K562 (cell line): ENCODE data around the gene CNTN3. TPM values are rescaled to one million over a fixed set of nuclear protein-coding genes. Genes with fewer than 3 reads are reported as not detected.

ENCODE experiments used
- ATAC-seq: fragments of 200-7000 bp; cut with Tn5 transposase; 3 replicates; pipeline ENCODE4 v1.9.1; 2020; ENCODE audit warnings: moderate library complexity
- BruUV-seq: library from RNA; stranded (reverse); fragments of 400-500 nt; replicated peaks from 2 replicates; lab custom pipeline; 2021; lab: Mats Ljungman, UMichigan
- CTCF ChIA-PET: fragments of 300-600 bp; formaldehyde crosslinking; extraction: SDS; loops from one replicate; lab custom pipeline; 2021; ENCODE audit warnings: low intra/inter-chr PET ratio; lab: Yijun Ruan, JAX
- POLR2A ChIA-PET: fragments of 300-600, 350-650 bp; sonication (Branson Sonifier 250); formaldehyde crosslinking; extraction: SDS; loops from one replicate; lab custom pipeline; 2021; ENCODE audit warnings: antibody characterized with exemption, inconsistent platforms; lab: Yijun Ruan, JAX
- DNase-seq, 4 experiments: peaks; one replicate each; pipeline versions ENCODE4 v3.0.0 to v3.0.0-alpha.2; 2011 to 2018; ENCODE audit warnings: low spot score in 3 of 4, mixed read lengths in 3 of 4; ENCODE audit errors: extremely low read depth in 1 of 4
- FAIRE-seq: peaks from 2 replicates; lab custom pipeline; 2011; peaks lifted over from hg19 to GRCh38; lab: Jason Lieb, UNC
- H2AFZ ChIP-seq: 2 replicates; pipeline ENCODE4 v1.6.0; 2011; ENCODE audit warnings: low read depth, low read length, control low read depth, inconsistent platforms
- H3K27ac ChIP-seq: fragments of 200-600 bp; 3 replicates; pipeline ENCODE4 v1.8.0; 2011; ENCODE audit warnings: low read depth, mild to moderate bottlenecking, control low read depth, inconsistent platforms, low read length, moderate library complexity, mixed read lengths; ENCODE audit errors: extremely low read depth
- H3K27me3 ChIP-seq, 2 experiments: fragments of 300-600 bp in 1 of 2; 2 replicates in 1 of 2; 3 replicates in 1 of 2; pipeline versions ENCODE4 v1.6.0 to v1.8.0; 2011; ENCODE audit warnings: inconsistent platforms in 2 of 2, low read length in 2 of 2, mild to moderate bottlenecking in 1 of 2, mixed read lengths in 1 of 2, moderate library complexity in 1 of 2; ENCODE audit not compliant: control insufficient read depth in 2 of 2, insufficient read depth in 2 of 2
- H3K36me3 ChIP-seq: fragments of 300-600 bp; 3 replicates; pipeline ENCODE4 v1.8.0; 2011; ENCODE audit warnings: mild to moderate bottlenecking, low read length, inconsistent platforms; ENCODE audit not compliant: control insufficient read depth, insufficient read depth
- H3K4me1 ChIP-seq, 2 experiments: fragments of 200-600 bp in 1 of 2; replicated peaks in 1 of 2; 2 replicates in 1 of 2; 3 replicates in 1 of 2; pipeline versions ENCODE4 v1.5.1 to v1.8.0; 2011; ENCODE audit warnings: inconsistent platforms in 2 of 2, low read length in 2 of 2, mild to moderate bottlenecking in 1 of 2, mixed read lengths in 1 of 2, moderate library complexity in 1 of 2; ENCODE audit not compliant: control insufficient read depth in 2 of 2, insufficient read depth in 2 of 2
- H3K4me2 ChIP-seq: 2 replicates; pipeline ENCODE4 v1.6.1; 2011; ENCODE audit warnings: low read length, control low read depth, inconsistent platforms, mixed read lengths; ENCODE audit not compliant: insufficient read depth
- H3K4me3 ChIP-seq: fragments of 200-600 bp; sonication (generic), shearing (Covaris generic); 2 replicates; pipeline ENCODE4 v1.5.1; 2016; ENCODE audit warnings: control low read depth, inconsistent platforms
- H3K79me2 ChIP-seq: fragments of 200-600 bp; 3 replicates; pipeline ENCODE4 v1.8.0; 2011; ENCODE audit warnings: low read length, inconsistent platforms; ENCODE audit not compliant: control insufficient read depth, insufficient read depth
- H3K9ac ChIP-seq, 2 experiments: 2 replicates each; pipeline versions ENCODE4 v1.6.0 to v1.6.1; 2011; ENCODE audit warnings: low read depth in 2 of 2, low read length in 2 of 2, control low read depth in 1 of 2, inconsistent platforms in 1 of 2, mild to moderate bottlenecking in 1 of 2, mixed read lengths in 1 of 2; ENCODE audit not compliant: insufficient read depth in 1 of 2
- H3K9me1 ChIP-seq: one replicate; pipeline ENCODE4 v1.6.0; 2011; ENCODE audit warnings: inconsistent platforms, mild to moderate bottlenecking, low read length, moderate library complexity; ENCODE audit not compliant: control insufficient read depth, insufficient read depth
- H3K9me3 ChIP-seq: replicated peaks from 2 replicates; pipeline ENCODE4 v1.5.1; 2011; ENCODE audit warnings: low read depth, low read length, inconsistent platforms; ENCODE audit not compliant: control insufficient read depth, insufficient read depth
- H4K20me1 ChIP-seq: replicated peaks from 2 replicates; pipeline ENCODE4 v1.6.1; 2011; ENCODE audit warnings: low read length, inconsistent platforms, mixed read lengths; ENCODE audit not compliant: control insufficient read depth, insufficient read depth
- CBFB ChIP-seq: sonication (generic); formaldehyde crosslinking; IDR thresholded peaks from 2 replicates; pipeline ENCODE4 v1.4.0; 2020; ENCODE audit warnings: mild to moderate bottlenecking, missing genetic modification reagents
- FOXA1 ChIP-seq: fragments of 450-650 bp; IDR thresholded peaks from 2 replicates; pipeline ENCODE4 v1.6.1; 2016; ENCODE audit warnings: mild to moderate bottlenecking, borderline replicate concordance
- HDAC6 ChIP-seq: IDR thresholded peaks from 2 replicates; pipeline ENCODE4 v1.6.1; 2012; ENCODE audit warnings: low read depth, mild to moderate bottlenecking, control low read depth, inconsistent platforms, low read length, moderate library complexity
- MAFK ChIP-seq: IDR thresholded peaks from 2 replicates; pipeline ENCODE4 v1.6.1; 2011; ENCODE audit warnings: low read length, improper control_type of control experiment
- PPARD ChIP-seq: fragments of 250-450 bp; sonication (Bioruptor Pico); IDR thresholded peaks from 2 replicates; pipeline ENCODE4 v1.8.0; 2022; ENCODE audit warnings: inconsistent platforms, mild to moderate bottlenecking, moderate library complexity
- SP1 ChIP-seq: sonication (generic); formaldehyde crosslinking; IDR thresholded peaks from 2 replicates; pipeline ENCODE4 v1.8.1; 2022; ENCODE audit warnings: mild to moderate bottlenecking, missing genetic modification reagents
- ZBTB40 ChIP-seq, 2 experiments: fragments of 450-650 bp in 1 of 2; sonication (generic) in 1 of 2; formaldehyde crosslinking in 1 of 2; IDR thresholded peaks; 2 replicates each; pipeline versions ENCODE4 v1.7.1 to v1.9.0; 2016 to 2022; ENCODE audit warnings: inconsistent platforms in 1 of 2, mild to moderate bottlenecking in 1 of 2, missing genetic modification reagents in 1 of 2
- WGBS: fragments of 100-300 bp; shearing (Covaris generic); methylation state at CpG from one replicate; pipeline ENCODE4 v1.1.6; 2016; ENCODE audit warnings: low coverage, mixed read lengths; ENCODE audit not compliant: insufficient coverage; ENCODE audit errors: missing lambda C conversion rate; 5-methylcytosine and 5-hydroxymethylcytosine counted together
- in situ Hi-C: fragments of 300-500 bp; cut with MboI; formaldehyde crosslinking; loops from 4 replicates; pipeline ENCODE4 v1.15.0; 2018; ENCODE audit warnings: inconsistent platforms, mixed read lengths
- intact Hi-C: fragments of 100-400 bp; cut with micrococcal nuclease; formaldehyde crosslinking; loops from 2 replicates; pipeline ENCODE4 v1.14.2; 2022
- polyA plus RNA-seq, 8 experiments: library from polyadenylated mRNA; depleted of rRNA in 4 of 8; stranded (reverse) in 5 of 8; unstranded in 3 of 8; fragments of >200 nt; fragmentation: Nextera tagmentation in 2 of 8; fragmentation: Illumina TruSeq in 1 of 8; extraction: Ambion mirVana in 2 of 8; extraction: Trizol in 1 of 8; gene quantifications; 2 replicates each; pipeline versions ENCODE4 v1.2.1 to v1.2.3, GENCODE V29; 2011 to 2014; ENCODE audit warnings: inconsistent platforms in 1 of 8, missing spikeins in 1 of 8
- total RNA-seq, 7 experiments: library from RNA; depleted of rRNA in 6 of 7; stranded (reverse); fragments of >200 nt in 6 of 7; fragmentation: Illumina TruSeq in 2 of 7; extraction: Trizol in 2 of 7; gene quantifications; 2 replicates each; pipeline versions ENCODE4 v1.2.1 to v1.2.3, GENCODE V29; 2011 to 2021; ENCODE audit warnings: low replicate concordance in 1 of 7

The CNTN3 gene
- total and polyA plus RNA-seq, 9 of the 15 experiments (the other 6 are each of a cell fraction or from before 2014, with no cell fraction given) = 0.01 to 0.07 (median 0.03) TPM; not detected in 3

GRCh38 chr3:74599564-74599963 lies 14.9 kb downstream of the CNTN3 start:
- FAIRE-seq (no peak), DNase-seq (no peak), ATAC-seq (no peak)
- Histone ChIP-seq H4K20me1 (no peaks in the 10 kb centered on the region), H3K27ac (no peak overlapping the region), H3K4me2 (no peak overlapping the region), H3K9ac (no peak overlapping the region), H2AFZ (no peak overlapping the region), H3K9me3 (no peaks in the 10 kb centered on the region), H3K4me1 (no peaks in the 10 kb centered on the region), H3K9me1 (no peaks in the 10 kb centered on the region), H3K4me3 (no peak overlapping the region), H3K27me3 (no peaks in the 10 kb centered on the region), H3K36me3 (no peaks in the 10 kb centered on the region), H3K79me2 (no peaks in the 10 kb centered on the region)
- ChIA-PET CTCF (no interaction called here), POLR2A (no interaction called here)
- BruUV-seq = no TSS peak
- intact Hi-C loops (no loop called here), in situ Hi-C loops (no loop called here)
- 49% methylated on average over 2 of the region's 2 CpGs for WGBS
- TF ChIP-seq CBFB (no peak), PPARD (CRISPR knock-in tag) (no peak), HDAC6 (no peak), MAFK (no peak), SP1 (CRISPR knock-in tag) (no peak), ZBTB40 (IDR thresholded peaks at IDR 0.05) (no peak), ZBTB40 (CRISPR knock-in tag; IDR thresholded peaks at IDR 0.05) (no peak), FOXA1 (no peak)
